Measurements from ENCODE around the gene SPON1. TPM values are rescaled to one million over a fixed set of nuclear protein-coding genes. Genes with fewer than 3 reads are reported as not detected.

The SPON1 gene
- polyA plus RNA-seq, 2 of the 4 experiments (the other 2 are of a cell fraction): not detected

DNA sequence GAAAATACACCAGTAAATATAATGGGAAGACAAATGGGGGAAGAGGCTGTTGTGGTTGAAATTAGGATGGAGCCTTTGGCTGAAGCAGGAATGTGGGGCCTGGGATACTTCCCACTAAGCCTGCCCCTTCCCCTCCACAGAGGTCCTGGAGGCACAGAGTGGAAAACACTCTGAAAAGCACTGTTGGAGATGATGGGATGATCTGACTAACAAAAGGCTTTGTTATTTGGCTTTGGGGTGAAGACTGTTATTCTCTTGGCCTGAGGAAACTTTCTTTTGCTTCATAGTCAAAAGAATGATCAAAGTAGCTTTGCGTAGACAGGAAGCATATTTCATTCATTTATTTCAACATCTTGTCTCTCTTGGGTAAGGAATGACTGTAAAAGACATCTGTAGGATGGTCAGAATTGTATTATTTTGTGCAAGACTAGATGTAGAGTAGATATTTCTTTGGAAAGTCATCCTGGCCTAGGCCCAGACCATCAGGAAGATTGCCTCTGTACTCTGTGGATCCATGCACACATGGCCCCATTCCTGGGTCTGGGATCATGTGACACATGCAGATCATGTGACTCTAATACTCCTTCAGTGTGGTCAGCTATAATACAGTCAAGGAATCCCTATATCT lies 111.4 kb downstream of the SPON1 start:
- no peaks in the 10 kb centered on the region for H3K4me1 ChIP-seq
- ChIA-PET POLR2A (no interaction called here), CTCF (no interaction called here)
- no peak overlapping the region for H3K27ac ChIP-seq
- DNase-seq (ENCODE audit: low read depth in 1 of 2, low spot score in 1 of 2) (no peak), FAIRE-seq (no peak), ATAC-seq (no peak)
- H3K4me2 ChIP-seq: no peak overlapping the region
- TF ChIP-seq, protein P1, sequence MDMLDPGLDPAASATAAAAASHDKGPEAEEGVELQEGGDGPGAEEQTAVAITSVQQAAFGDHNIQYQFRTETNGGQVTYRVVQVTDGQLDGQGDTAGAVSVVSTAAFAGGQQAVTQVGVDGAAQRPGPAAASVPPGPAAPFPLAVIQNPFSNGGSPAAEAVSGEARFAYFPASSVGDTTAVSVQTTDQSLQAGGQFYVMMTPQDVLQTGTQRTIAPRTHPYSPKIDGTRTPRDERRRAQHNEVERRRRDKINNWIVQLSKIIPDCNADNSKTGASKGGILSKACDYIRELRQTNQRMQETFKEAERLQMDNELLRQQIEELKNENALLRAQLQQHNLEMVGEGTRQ (IDR thresholded peaks at IDR 0.05): peak; percentile 60
- no peak for TF ChIP-seq HEYL (CRISPR knock-in tag; IDR thresholded peaks at IDR 0.05)
- WGBS (ENCODE audit: missing lambda C conversion rate): 85% methylated on average over 1 of the region's 1 CpG
- no peak overlapping the region for H3K4me3 ChIP-seq
- no peaks in the 10 kb centered on the region for H3K9me3 ChIP-seq

DNA sequence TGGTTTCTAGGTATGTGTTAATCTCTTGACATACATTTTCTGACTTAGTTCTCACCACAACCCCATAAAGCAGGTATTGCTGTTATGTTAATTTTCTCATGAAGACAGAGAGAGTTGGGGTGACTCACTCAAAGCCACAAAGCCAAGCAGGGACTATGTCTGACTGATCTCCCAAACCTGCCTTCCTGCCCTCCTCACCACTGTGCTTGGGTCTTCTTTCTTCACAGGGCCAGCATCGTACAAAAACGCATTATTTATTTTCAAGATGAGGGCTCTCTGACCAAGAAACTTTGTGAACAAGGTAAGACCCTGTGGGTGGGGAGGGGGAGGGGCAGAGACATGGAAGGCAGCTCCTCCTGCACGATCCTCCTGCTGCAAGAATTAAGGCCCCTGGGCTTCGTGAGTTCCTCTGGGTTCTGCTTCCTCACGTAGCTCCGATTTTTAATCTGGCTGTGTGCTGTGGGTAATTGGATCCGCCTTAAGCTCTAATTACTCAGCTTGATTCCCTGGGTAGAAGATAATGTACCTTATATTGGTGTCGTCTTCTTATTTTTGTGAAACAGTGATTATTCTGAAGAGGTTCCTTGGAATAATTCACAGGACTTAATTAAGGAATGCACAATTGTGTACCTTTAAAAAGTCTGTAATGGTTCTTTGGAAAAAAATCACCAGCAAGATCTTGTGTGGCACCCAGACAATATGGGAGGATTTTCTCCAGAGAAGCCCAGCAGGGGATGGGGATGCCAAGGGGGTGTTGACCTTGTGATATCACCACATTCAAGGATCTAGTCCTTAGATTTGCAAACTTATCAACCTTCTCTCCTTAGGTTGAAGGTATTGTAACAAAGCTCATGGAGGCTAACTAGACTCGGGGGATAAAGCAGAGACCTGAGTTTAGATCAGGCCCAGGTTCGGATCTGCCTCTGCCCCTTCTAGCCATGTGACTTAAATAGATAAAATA lies 112.9 kb downstream of the SPON1 start:
- WGBS (ENCODE audit: missing lambda C conversion rate): 39% methylated on average over 10 of the region's 10 CpGs
- POLR2A ChIA-PET: no interaction called here
- Histone ChIP-seq H3K9me3 (no peaks in the 10 kb centered on the region), H3K4me2 (no peak overlapping the region), H3K4me1 (no peaks in the 10 kb centered on the region), H3K4me3 (no peak overlapping the region), H3K27ac (no peak overlapping the region)
- CTCF ChIA-PET: interaction anchor here (0.5 to 1.0 kb wide), 2 partner anchors 16 to 104 kb away, joined by 3 read pairs; no protein-coding TSS in a partner anchor
- ATAC-seq (no peak), DNase-seq (ENCODE audit: low read depth in 1 of 2, low spot score in 1 of 2) (no peak), FAIRE-seq (no peak)
- TF ChIP-seq HES2 (IDR thresholded peaks at IDR 0.05) (no peak), BHLHE40 (IDR thresholded peaks at IDR 0.05; ENCODE audit: low read depth, low read length) (no peak), FOSL2 (IDR thresholded peaks at IDR 0.05) (no peak), FOSL2 (CRISPR knock-in tag; IDR thresholded peaks at IDR 0.05) (no peak), ESRRA (IDR thresholded peaks at IDR 0.05; ENCODE audit: borderline replicate concordance, low read length) (no peak), HEYL (CRISPR knock-in tag; IDR thresholded peaks at IDR 0.05) (no peak), EHF (CRISPR knock-in tag; IDR thresholded peaks at IDR 0.05) (no peak), HOXA7 (CRISPR knock-in tag; IDR thresholded peaks at IDR 0.05) (no peak), CTCF (IDR thresholded peaks at IDR 0.05) (no peak), GATA3 (IDR thresholded peaks at IDR 0.05; ENCODE audit: borderline replicate concordance) (no peak), JUN (IDR thresholded peaks at IDR 0.05) (no peak), TP53 (CRISPR knock-in tag; IDR thresholded peaks at IDR 0.05) (no peak), EP300 (IDR thresholded peaks at IDR 0.05) (no peak), NPAS2 (CRISPR knock-in tag; IDR thresholded peaks at IDR 0.05; ENCODE audit: borderline replicate concordance) (no peak), MAZ (IDR thresholded peaks at IDR 0.05; ENCODE audit: borderline replicate concordance, low read depth, low read length) (no peak), RARB (CRISPR knock-in tag; IDR thresholded peaks at IDR 0.05) (no peak), ELK1 (IDR thresholded peaks at IDR 0.05; ENCODE audit: low read depth, low read length) (no peak), CBX2 (IDR thresholded peaks at IDR 0.05; ENCODE audit: borderline replicate concordance, low read depth) (no peak)
- TF ChIP-seq, protein P1 (IDR thresholded peaks at IDR 0.05): no peak
- TF ChIP-seq, protein P2, sequence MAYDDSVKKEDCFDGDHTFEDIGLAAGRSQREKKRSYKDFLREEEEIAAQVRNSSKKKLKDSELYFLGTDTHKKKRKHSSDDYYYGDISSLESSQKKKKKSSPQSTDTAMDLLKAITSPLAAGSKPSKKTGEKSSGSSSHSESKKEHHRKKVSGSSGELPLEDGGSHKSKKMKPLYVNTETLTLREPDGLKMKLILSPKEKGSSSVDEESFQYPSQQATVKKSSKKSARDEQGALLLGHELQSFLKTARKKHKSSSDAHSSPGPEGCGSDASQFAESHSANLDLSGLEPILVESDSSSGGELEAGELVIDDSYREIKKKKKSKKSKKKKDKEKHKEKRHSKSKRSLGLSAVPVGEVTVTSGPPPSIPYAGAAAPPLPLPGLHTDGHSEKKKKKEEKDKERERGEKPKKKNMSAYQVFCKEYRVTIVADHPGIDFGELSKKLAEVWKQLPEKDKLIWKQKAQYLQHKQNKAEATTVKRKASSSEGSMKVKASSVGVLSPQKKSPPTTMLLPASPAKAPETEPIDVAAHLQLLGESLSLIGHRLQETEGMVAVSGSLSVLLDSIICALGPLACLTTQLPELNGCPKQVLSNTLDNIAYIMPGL (CRISPR knock-in tag; IDR thresholded peaks at IDR 0.05; ENCODE audit: borderline replicate concordance): no peak

Data from A549 (cell line).